ENCODE measurements around the gene JAKMIP3. TPM values are rescaled to one million over a fixed set of nuclear protein-coding genes. Genes with fewer than 3 reads are reported as not detected.

JAKMIP3 gene
- total and polyA plus RNA-seq, 12 donors = 0.18 to 7.0 (median 0.79) TPM

- H3K36me3 ChIP-seq (replicated peaks in 1 of 2) = no peaks in the 10 kb centered on the region
- H3K4me1 ChIP-seq (replicated peaks in 1 of 2) = peaks cover 0 to 12% of the 10 kb centered on the region in 2 donors
- no peaks in the 10 kb centered on the region for H3K9me3 ChIP-seq (replicated peaks in 1 of 3)
- peak overlapping the region in 4 of 5 donors; percentile 25 to 87 (median 74) for H3K27ac ChIP-seq
- H3K4me3 ChIP-seq = peak overlapping the region in 1 of 4 donors; percentile 48
- no peak for TF ChIP-seq POLR2A (IDR thresholded peaks at IDR 0.05)
- TF ChIP-seq, protein P1, sequence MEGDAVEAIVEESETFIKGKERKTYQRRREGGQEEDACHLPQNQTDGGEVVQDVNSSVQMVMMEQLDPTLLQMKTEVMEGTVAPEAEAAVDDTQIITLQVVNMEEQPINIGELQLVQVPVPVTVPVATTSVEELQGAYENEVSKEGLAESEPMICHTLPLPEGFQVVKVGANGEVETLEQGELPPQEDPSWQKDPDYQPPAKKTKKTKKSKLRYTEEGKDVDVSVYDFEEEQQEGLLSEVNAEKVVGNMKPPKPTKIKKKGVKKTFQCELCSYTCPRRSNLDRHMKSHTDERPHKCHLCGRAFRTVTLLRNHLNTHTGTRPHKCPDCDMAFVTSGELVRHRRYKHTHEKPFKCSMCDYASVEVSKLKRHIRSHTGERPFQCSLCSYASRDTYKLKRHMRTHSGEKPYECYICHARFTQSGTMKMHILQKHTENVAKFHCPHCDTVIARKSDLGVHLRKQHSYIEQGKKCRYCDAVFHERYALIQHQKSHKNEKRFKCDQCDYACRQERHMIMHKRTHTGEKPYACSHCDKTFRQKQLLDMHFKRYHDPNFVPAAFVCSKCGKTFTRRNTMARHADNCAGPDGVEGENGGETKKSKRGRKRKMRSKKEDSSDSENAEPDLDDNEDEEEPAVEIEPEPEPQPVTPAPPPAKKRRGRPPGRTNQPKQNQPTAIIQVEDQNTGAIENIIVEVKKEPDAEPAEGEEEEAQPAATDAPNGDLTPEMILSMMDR (IDR thresholded peaks at IDR 0.05) = no peak
- DNase-seq = peak in 1 of 7 donors; percentile 50
- intact Hi-C loops (cut with DNase I) = no loop called here
- no peaks in the 10 kb centered on the region for H3K27me3 ChIP-seq
- 83 to 90% (median 89%) methylated on average over 16 to 24 of the region's 24 CpGs for WGBS, 4 donors
Measured at GRCh38 chr10:132064771-132065437, 842 bp upstream of the JAKMIP3 start.

GRCh38 chr10:132066186-132066585, 440 bp downstream of the JAKMIP3 start:
- H3K27me3 ChIP-seq = no peaks in the 10 kb centered on the region
- H3K4me1 ChIP-seq (replicated peaks in 1 of 2) = peaks cover 0 to 12% of the 10 kb centered on the region in 2 donors
- peak overlapping the region in 4 of 5 donors; percentile 68 to 87 (median 74) for H3K27ac ChIP-seq
- intact Hi-C loops (cut with DNase I) = no loop called here
- H3K36me3 ChIP-seq (replicated peaks in 1 of 2) = no peaks in the 10 kb centered on the region
- H3K9me3 ChIP-seq (replicated peaks in 1 of 3) = no peaks in the 10 kb centered on the region
- no peak for TF ChIP-seq POLR2A (IDR thresholded peaks at IDR 0.05)
- TF ChIP-seq, protein P1 (IDR thresholded peaks at IDR 0.05) = no peak
- H3K4me3 ChIP-seq = peak overlapping the region; percentile 7 to 48 (median 12)
- DNase-seq = peak in 1 of 7 donors; percentile 51
- 43 to 56% (median 47%) methylated on average over 9 to 15 of the region's 15 CpGs for WGBS, 4 donors

GRCh38 chr10:132066812-132067211, 1.1 kb downstream of the JAKMIP3 start:
- Histone ChIP-seq H3K27me3 (no peaks in the 10 kb centered on the region), H3K9me3 (replicated peaks in 1 of 3) (no peaks in the 10 kb centered on the region), H3K27ac (no peak overlapping the region), H3K36me3 (replicated peaks in 1 of 2) (no peaks in the 10 kb centered on the region), H3K4me3 (no peak overlapping the region), H3K4me1 (replicated peaks in 1 of 2) (peaks cover 0 to 12% of the 10 kb centered on the region in 2 donors)
- intact Hi-C loops (cut with DNase I) = no loop called here
- peak in 1 of 7 donors; percentile 46 for DNase-seq
- WGBS, 4 donors = 93 to 96% (median 94%) methylated on average over 13 of the region's 13 CpGs
- TF ChIP-seq POLR2A (IDR thresholded peaks at IDR 0.05) = no peak
- TF ChIP-seq, protein P1 (IDR thresholded peaks at IDR 0.05) = no peak

- TF ChIP-seq POLR2A (IDR thresholded peaks at IDR 0.05) = no peak
- TF ChIP-seq, protein P1 (IDR thresholded peaks at IDR 0.05) = no peak
- intact Hi-C loops (cut with DNase I) = no loop called here
- 93 to 96% (median 94%) methylated on average over 11 to 13 of the region's 13 CpGs for WGBS, 4 donors
Measured at GRCh38 chr10:132068431-132069121, 2.8 kb downstream of the JAKMIP3 start.

More at GRCh38 chr10:132068431-132069121, 2.8 kb downstream of the JAKMIP3 start:
- H3K36me3 ChIP-seq (replicated peaks in 1 of 2) = no peaks in the 10 kb centered on the region
- H3K4me3 ChIP-seq = no peak overlapping the region
- H3K9me3 ChIP-seq (replicated peaks in 1 of 3) = no peaks in the 10 kb centered on the region
- H3K27me3 ChIP-seq = no peaks in the 10 kb centered on the region
- peak in 1 of 7 donors; percentile 39 for DNase-seq
- peaks cover 0 to 12% of the 10 kb centered on the region in 2 donors for H3K4me1 ChIP-seq (replicated peaks in 1 of 2)
- H3K27ac ChIP-seq = no peak overlapping the region

Data from adrenal gland (tissue), 12 donors.